GM12878 (cell line): ENCODE measurements around the gene RPL7L1. TPM values are rescaled to one million over a fixed set of nuclear protein-coding genes. Genes with fewer than 3 reads are reported as not detected.

ENCODE experiments used
- BMI1 ChIP-seq: fragments of 450-650 bp; IDR thresholded peaks from 2 replicates; pipeline ENCODE4 v1.6.1; 2016; ENCODE audit warnings: mild to moderate bottlenecking, moderate library complexity, borderline replicate concordance
- CHD1 ChIP-seq: IDR thresholded peaks from 2 replicates; pipeline ENCODE4 v1.6.1; 2012; ENCODE audit warnings: low read depth, low read length, improper control_type of control experiment
- ESRRA ChIP-seq: IDR thresholded peaks from 2 replicates; pipeline ENCODE4 v1.6.1; 2012; ENCODE audit warnings: mild to moderate bottlenecking, low read length, improper control_type of control experiment
- IKZF1 ChIP-seq: fragments of 450-650 bp; conservative IDR thresholded peaks from 2 replicates; pipeline ENCODE4 v1.6.1; 2017; ENCODE audit warnings: antibody characterized with exemption, mild to moderate bottlenecking
- IKZF2 ChIP-seq, 2 experiments: fragments of 450-650 bp; IDR thresholded peaks; 2 replicates each; pipeline ENCODE4 v1.6.1; 2017; ENCODE audit warnings: mild to moderate bottlenecking in 2 of 2, moderate library complexity in 2 of 2
- LARP7 ChIP-seq: fragments of 450-650 bp; IDR thresholded peaks from 2 replicates; pipeline ENCODE4 v1.6.1; 2017; ENCODE audit warnings: mild to moderate bottlenecking
- MXI1 ChIP-seq: fragments of 150-350 bp; IDR thresholded peaks from 2 replicates; pipeline ENCODE4 v1.6.1; 2011; ENCODE audit warnings: low read depth, mild to moderate bottlenecking, inconsistent platforms, low read length, improper control_type of control experiment
- NR2C1 ChIP-seq: fragments of 450-650 bp; IDR thresholded peaks from 2 replicates; pipeline ENCODE4 v1.6.1; 2017; ENCODE audit warnings: antibody characterized with exemption, mild to moderate bottlenecking, moderate library complexity
- NRF1 ChIP-seq: conservative IDR thresholded peaks from 2 replicates; pipeline ENCODE4 v1.6.1; 2011; ENCODE audit warnings: mild to moderate bottlenecking, low read depth, low read length, improper control_type of control experiment
- SREBF1 ChIP-seq: IDR thresholded peaks from 2 replicates; pipeline ENCODE4 v1.6.1; 2012; ENCODE audit warnings: mild to moderate bottlenecking, low read length
- SREBF2 ChIP-seq: IDR thresholded peaks from 2 replicates; pipeline ENCODE4 v1.6.1; 2012; ENCODE audit warnings: mild to moderate bottlenecking, low read length
- TBL1XR1 ChIP-seq: IDR thresholded peaks from 2 replicates; pipeline ENCODE4 v1.6.1; 2012; ENCODE audit warnings: low read depth, low read length, improper control_type of control experiment
- YBX1 ChIP-seq: fragments of 450-650 bp; IDR thresholded peaks from 2 replicates; pipeline ENCODE4 v1.6.1; 2016; ENCODE audit warnings: antibody characterized with exemption
- ZNF384 ChIP-seq: IDR thresholded peaks from 2 replicates; pipeline ENCODE4 v1.6.1; 2012; ENCODE audit warnings: low read depth, mild to moderate bottlenecking, low read length, improper control_type of control experiment, borderline replicate concordance
- polyA plus RNA-seq, 11 experiments: library from polyadenylated mRNA; depleted of rRNA in 4 of 11; unstranded in 6 of 11; stranded (reverse) in 5 of 11; fragments of >200 nt; fragmentation: Nextera tagmentation in 4 of 11; fragmentation: Illumina TruSeq in 1 of 11; extraction: Ambion mirVana in 4 of 11; extraction: Trizol in 1 of 11; gene quantifications; 1 replicate in 1 of 11; 2 replicates in 10 of 11; pipeline versions ENCODE4 v1.2.1 to v1.2.3, GENCODE V29; 2011 to 2016; ENCODE audit warnings: inconsistent platforms in 2 of 11, missing spikeins in 2 of 11, low read depth in 1 of 11
- total RNA-seq, 4 experiments: library from RNA; depleted of rRNA in 3 of 4; stranded (reverse); fragments of >200 nt in 3 of 4; fragmentation: Illumina TruSeq in 1 of 4; extraction: Trizol in 1 of 4; gene quantifications; 2 replicates each; pipeline versions ENCODE4 v1.2.1 to v1.2.3, GENCODE V29; 2013 to 2021
- TF ChIP-seq, protein P1 (sequence below): IDR thresholded peaks from 2 replicates; pipeline ENCODE4 v1.6.1; 2011; ENCODE audit warnings: borderline replicate concordance, low read depth, mild to moderate bottlenecking, moderate library complexity, low read length; ENCODE audit not compliant: insufficient read depth, poor library complexity, severe bottlenecking
- TF ChIP-seq, protein P2 (sequence below): fragments of 450-650 bp; IDR thresholded peaks from 2 replicates; pipeline ENCODE4 v1.6.1; 2017; ENCODE audit warnings: low read depth, mild to moderate bottlenecking, moderate library complexity
- TF ChIP-seq, protein P3 (sequence below): fragments of 450-650 bp; formaldehyde crosslinking; IDR thresholded peaks from 2 replicates; pipeline ENCODE4 v1.4.0; 2020; ENCODE audit warnings: mild to moderate bottlenecking, moderate library complexity
- TF ChIP-seq, protein P4 (sequence below): IDR thresholded peaks from 2 replicates; pipeline ENCODE4 v1.6.1; 2012; ENCODE audit warnings: low read depth, low read length, improper control_type of control experiment
- TF ChIP-seq, protein P5 (sequence below): fragments of 450-650 bp; IDR thresholded peaks from 2 replicates; pipeline ENCODE4 v1.6.1; 2018; ENCODE audit warnings: mild to moderate bottlenecking, low read depth, moderate library complexity; ENCODE audit not compliant: partially characterized antibody

Gene RPL7L1
- total and polyA plus RNA-seq, 10 of the 15 experiments (the other 5 are each of a cell fraction or from before 2014, with no cell fraction given), result 54.1 to 154 (median 104) TPM

DNA sequence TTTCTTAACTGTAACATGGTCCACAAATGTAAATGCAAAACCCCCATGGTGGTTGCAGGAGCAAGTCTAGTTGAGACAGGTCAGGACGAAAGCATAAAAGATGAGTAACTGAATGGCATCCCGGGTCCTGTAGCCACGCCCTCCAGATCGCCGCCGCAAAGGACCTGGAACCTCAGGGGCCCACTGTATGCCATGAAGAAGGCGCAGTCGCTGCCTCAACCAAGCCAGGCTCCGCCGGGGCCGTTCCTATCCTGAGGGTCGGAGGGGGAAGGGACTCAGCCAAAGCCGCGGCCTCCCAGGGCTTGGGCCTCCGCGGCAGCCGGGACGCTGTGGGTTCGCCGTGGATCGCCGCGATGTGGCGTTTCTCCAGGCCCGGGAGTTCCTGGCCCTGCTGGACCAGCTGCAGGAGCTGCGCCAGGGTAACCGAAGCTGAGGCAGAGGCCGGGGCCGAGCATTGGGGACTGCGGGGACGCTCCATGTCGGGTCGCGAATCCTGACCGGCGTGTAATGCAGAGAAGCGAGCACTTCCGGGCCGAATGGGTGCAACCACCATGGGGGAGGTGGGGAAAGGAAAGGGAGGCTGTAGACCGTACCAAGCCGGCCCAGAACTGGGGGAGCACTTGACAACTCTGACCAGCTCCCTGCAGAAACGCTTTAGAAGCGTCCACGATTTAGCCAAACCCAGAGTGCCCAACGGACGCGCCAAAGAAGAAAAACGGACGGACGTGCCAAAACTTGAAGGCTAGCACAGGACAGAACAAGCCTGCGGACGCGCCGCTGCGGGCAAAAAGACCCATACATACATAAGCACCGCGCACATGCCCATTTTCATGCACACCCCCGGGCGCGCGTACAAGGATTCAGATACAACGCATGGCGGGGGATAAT, 11.1 kb downstream of the RPL7L1 start (continued):
- TF ChIP-seq LARP7, result peak; percentile 92
- peak; percentile 95 for TF ChIP-seq SREBF1
- TF ChIP-seq, protein P1, sequence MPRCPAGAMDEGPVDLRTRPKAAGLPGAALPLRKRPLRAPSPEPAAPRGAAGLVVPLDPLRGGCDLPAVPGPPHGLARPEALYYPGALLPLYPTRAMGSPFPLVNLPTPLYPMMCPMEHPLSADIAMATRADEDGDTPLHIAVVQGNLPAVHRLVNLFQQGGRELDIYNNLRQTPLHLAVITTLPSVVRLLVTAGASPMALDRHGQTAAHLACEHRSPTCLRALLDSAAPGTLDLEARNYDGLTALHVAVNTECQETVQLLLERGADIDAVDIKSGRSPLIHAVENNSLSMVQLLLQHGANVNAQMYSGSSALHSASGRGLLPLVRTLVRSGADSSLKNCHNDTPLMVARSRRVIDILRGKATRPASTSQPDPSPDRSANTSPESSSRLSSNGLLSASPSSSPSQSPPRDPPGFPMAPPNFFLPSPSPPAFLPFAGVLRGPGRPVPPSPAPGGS, result peak; percentile 93
- no peak for TF ChIP-seq ESRRA
- TF ChIP-seq SREBF2, result no peak; the same call in 1 of the 2 replicates
- no peak for TF ChIP-seq ZNF384
- TF ChIP-seq MXI1, result peak; percentile 93
- TF ChIP-seq IKZF1, result peak; percentile 66
- TF ChIP-seq CHD1, result peak; percentile 99
- no peak for TF ChIP-seq TBL1XR1
- TF ChIP-seq, protein P2, sequence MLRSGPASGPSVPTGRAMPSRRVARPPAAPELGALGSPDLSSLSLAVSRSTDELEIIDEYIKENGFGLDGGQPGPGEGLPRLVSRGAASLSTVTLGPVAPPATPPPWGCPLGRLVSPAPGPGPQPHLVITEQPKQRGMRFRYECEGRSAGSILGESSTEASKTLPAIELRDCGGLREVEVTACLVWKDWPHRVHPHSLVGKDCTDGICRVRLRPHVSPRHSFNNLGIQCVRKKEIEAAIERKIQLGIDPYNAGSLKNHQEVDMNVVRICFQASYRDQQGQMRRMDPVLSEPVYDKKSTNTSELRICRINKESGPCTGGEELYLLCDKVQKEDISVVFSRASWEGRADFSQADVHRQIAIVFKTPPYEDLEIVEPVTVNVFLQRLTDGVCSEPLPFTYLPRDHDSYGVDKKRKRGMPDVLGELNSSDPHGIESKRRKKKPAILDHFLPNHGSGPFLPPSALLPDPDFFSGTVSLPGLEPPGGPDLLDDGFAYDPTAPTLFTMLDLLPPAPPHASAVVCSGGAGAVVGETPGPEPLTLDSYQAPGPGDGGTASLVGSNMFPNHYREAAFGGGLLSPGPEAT, result peak; percentile 79
- TF ChIP-seq IKZF2 (IDR thresholded peaks at IDR 0.05), result peak in 1 of 2 experiments; percentile 55; a peak in 1 of 4 replicates
- peak; percentile 91 for TF ChIP-seq NR2C1
- TF ChIP-seq, protein P3, sequence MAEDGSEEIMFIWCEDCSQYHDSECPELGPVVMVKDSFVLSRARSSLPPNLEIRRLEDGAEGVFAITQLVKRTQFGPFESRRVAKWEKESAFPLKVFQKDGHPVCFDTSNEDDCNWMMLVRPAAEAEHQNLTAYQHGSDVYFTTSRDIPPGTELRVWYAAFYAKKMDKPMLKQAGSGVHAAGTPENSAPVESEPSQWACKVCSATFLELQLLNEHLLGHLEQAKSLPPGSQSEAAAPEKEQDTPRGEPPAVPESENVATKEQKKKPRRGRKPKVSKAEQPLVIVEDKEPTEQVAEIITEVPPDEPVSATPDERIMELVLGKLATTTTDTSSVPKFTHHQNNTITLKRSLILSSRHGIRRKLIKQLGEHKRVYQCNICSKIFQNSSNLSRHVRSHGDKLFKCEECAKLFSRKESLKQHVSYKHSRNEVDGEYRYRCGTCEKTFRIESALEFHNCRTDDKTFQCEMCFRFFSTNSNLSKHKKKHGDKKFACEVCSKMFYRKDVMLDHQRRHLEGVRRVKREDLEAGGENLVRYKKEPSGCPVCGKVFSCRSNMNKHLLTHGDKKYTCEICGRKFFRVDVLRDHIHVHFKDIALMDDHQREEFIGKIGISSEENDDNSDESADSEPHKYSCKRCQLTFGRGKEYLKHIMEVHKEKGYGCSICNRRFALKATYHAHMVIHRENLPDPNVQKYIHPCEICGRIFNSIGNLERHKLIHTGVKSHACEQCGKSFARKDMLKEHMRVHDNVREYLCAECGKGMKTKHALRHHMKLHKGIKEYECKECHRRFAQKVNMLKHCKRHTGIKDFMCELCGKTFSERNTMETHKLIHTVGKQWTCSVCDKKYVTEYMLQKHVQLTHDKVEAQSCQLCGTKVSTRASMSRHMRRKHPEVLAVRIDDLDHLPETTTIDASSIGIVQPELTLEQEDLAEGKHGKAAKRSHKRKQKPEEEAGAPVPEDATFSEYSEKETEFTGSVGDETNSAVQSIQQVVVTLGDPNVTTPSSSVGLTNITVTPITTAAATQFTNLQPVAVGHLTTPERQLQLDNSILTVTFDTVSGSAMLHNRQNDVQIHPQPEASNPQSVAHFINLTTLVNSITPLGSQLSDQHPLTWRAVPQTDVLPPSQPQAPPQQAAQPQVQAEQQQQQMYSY (CRISPR knock-in tag), result peak; percentile 41; the same call in 1 of the 2 replicates
- TF ChIP-seq NRF1, result no peak
- no peak for TF ChIP-seq YBX1
- TF ChIP-seq, protein P4, sequence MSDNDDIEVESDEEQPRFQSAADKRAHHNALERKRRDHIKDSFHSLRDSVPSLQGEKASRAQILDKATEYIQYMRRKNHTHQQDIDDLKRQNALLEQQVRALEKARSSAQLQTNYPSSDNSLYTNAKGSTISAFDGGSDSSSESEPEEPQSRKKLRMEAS, result peak; percentile 63; the same call in 1 of the 2 replicates
- TF ChIP-seq BMI1, result peak; percentile 45; the same call in 1 of the 2 replicates
- TF ChIP-seq, protein P5, sequence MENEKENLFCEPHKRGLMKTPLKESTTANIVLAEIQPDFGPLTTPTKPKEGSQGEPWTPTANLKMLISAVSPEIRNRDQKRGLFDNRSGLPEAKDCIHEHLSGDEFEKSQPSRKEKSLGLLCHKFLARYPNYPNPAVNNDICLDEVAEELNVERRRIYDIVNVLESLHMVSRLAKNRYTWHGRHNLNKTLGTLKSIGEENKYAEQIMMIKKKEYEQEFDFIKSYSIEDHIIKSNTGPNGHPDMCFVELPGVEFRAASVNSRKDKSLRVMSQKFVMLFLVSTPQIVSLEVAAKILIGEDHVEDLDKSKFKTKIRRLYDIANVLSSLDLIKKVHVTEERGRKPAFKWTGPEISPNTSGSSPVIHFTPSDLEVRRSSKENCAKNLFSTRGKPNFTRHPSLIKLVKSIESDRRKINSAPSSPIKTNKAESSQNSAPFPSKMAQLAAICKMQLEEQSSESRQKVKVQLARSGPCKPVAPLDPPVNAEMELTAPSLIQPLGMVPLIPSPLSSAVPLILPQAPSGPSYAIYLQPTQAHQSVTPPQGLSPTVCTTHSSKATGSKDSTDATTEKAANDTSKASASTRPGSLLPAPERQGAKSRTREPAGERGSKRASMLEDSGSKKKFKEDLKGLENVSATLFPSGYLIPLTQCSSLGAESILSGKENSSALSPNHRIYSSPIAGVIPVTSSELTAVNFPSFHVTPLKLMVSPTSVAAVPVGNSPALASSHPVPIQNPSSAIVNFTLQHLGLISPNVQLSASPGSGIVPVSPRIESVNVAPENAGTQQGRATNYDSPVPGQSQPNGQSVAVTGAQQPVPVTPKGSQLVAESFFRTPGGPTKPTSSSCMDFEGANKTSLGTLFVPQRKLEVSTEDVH, result peak; percentile 67
